Subcutaneous adipose tissue (tissue), 4 donors: Measurements from ENCODE around the gene TP53AIP1. TPM values are rescaled to one million over a fixed set of nuclear protein-coding genes. Genes with fewer than 3 reads are reported as not detected.

Experiments
- CTCF ChIP-seq: fragments of 450-650 bp; IDR thresholded peaks from one replicate; pipeline ENCODE4 v1.5.1; 2016; ENCODE audit warnings: low read depth, mild to moderate bottlenecking, control low read depth, antibody characterized with exemption, moderate library complexity
- total RNA-seq, 4 donors: library from RNA; depleted of rRNA; stranded (reverse); fragments of >200 nt; gene quantifications; one replicate each; pipeline ENCODE4 v1.1.0, GENCODE V29; 2016

The TP53AIP1 gene
- total RNA-seq, 4 donors from 2014 or later, result not detected

- TF ChIP-seq CTCF, result no peak
Measured at GRCh38 chr11:128893578-128894285, 48.9 kb downstream of the TP53AIP1 start.

- no peak for TF ChIP-seq CTCF
Measured at GRCh38 chr11:128892866-128893565, 49.7 kb downstream of the TP53AIP1 start.

GRCh38 chr11:128891913-128892398 is 50.7 kb downstream of the TP53AIP1 start:
- TF ChIP-seq CTCF, result no peak

- no peak for TF ChIP-seq CTCF
Measured at GRCh38 chr11:128890543-128891368, 51.9 kb downstream of the TP53AIP1 start, which contains the start of gene KCNJ5. KCNJ5 (plus strand) TSS chr11:128891356; CDS start chr11:128911274, 19,918 bp downstream.

GRCh38 chr11:128890216-128890542 is 52.5 kb downstream of the TP53AIP1 start:
- no peak for TF ChIP-seq CTCF

- TF ChIP-seq CTCF, result no peak
Measured at GRCh38 chr11:128889657-128890213, 52.9 kb downstream of the TP53AIP1 start.
